ENCODE results near the gene MTHFD2. TPM values are rescaled to one million over a fixed set of nuclear protein-coding genes. Genes with fewer than 3 reads are reported as not detected.

Gene MTHFD2
- polyA plus RNA-seq, 3 donors: 24.1 to 39.4 (median 38.5) TPM

DNA sequence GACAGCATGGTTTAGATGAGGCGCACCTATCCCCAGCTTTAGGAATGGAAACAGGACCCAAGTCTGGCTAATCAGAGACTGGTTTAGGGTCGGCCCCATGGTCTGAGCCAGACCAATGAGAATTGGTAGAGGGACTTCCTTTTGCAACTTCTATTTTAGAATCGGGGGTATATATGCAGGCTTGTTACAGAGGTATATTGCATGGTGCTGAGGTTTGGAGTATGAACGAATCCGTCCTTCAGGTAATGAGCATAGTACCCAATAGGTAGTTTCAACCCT is 49.2 kb upstream of the MTHFD2 start:
- no peaks in the 10 kb centered on the region for H3K9me3 Mint-ChIP-seq
- H2AFZ ChIP-seq (ENCODE audit: insufficient read depth, low read depth, low read length, poor library complexity, severe bottlenecking): no peak overlapping the region
- H3K27ac ChIP-seq (ENCODE audit: low read depth in 1 of 2, low read length in 2 of 2): no peak overlapping the region
- no peak overlapping the region for H3K4me3 ChIP-seq (replicated peaks in 1 of 3; ENCODE audit: low read depth in 2 of 3, low read length in 3 of 3)
- H3K27ac Mint-ChIP-seq: no peak overlapping the region
- peaks cover 21 to 38% of the 10 kb centered on the region in 2 donors for H3K36me3 Mint-ChIP-seq
- no peak overlapping the region for H3K4me3 Mint-ChIP-seq
- no peak overlapping the region for H3K9ac ChIP-seq (ENCODE audit: insufficient read depth, low read length, poor library complexity, severe bottlenecking)
- H3K79me2 ChIP-seq (ENCODE audit: insufficient read depth, low read length): peaks cover 15% of the 10 kb centered on the region
- TF ChIP-seq, protein P1, sequence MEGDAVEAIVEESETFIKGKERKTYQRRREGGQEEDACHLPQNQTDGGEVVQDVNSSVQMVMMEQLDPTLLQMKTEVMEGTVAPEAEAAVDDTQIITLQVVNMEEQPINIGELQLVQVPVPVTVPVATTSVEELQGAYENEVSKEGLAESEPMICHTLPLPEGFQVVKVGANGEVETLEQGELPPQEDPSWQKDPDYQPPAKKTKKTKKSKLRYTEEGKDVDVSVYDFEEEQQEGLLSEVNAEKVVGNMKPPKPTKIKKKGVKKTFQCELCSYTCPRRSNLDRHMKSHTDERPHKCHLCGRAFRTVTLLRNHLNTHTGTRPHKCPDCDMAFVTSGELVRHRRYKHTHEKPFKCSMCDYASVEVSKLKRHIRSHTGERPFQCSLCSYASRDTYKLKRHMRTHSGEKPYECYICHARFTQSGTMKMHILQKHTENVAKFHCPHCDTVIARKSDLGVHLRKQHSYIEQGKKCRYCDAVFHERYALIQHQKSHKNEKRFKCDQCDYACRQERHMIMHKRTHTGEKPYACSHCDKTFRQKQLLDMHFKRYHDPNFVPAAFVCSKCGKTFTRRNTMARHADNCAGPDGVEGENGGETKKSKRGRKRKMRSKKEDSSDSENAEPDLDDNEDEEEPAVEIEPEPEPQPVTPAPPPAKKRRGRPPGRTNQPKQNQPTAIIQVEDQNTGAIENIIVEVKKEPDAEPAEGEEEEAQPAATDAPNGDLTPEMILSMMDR (IDR thresholded peaks at IDR 0.05): no peak
- no peaks in the 10 kb centered on the region for H3K9me3 ChIP-seq (replicated peaks in 1 of 2; ENCODE audit: control insufficient read depth in 1 of 2, insufficient read depth in 1 of 2, low read length in 2 of 2)
- H3K27me3 Mint-ChIP-seq (ENCODE audit: low read depth in 3 of 3): peaks cover 0 to 2% (median 0%) of the 10 kb centered on the region in 3 donors
- no peaks in the 10 kb centered on the region for H3K4me1 Mint-ChIP-seq
- H3K4me2 ChIP-seq (replicated peaks; ENCODE audit: extremely low read depth, low read length, poor library complexity, severe bottlenecking): no peak overlapping the region
- H3K4me1 ChIP-seq (ENCODE audit: control insufficient read depth in 1 of 2, insufficient read depth in 2 of 2, low read length in 2 of 2): peaks cover 17 to 21% of the 10 kb centered on the region in 2 donors
- 100% methylated on average over 1 of the region's 5 CpGs for WGBS (ENCODE audit: insufficient coverage)
- H3K36me3 ChIP-seq (replicated peaks in 1 of 2; ENCODE audit: control insufficient read depth in 1 of 2, insufficient read depth in 2 of 2, low read length in 2 of 2): peaks cover 28 to 38% of the 10 kb centered on the region in 2 donors
- intact Hi-C loops (cut with micrococcal nuclease): loop anchor here in 1 of 2 donors (10.0 kb wide), 2 partner anchors 66 to 324 kb away; partner anchors contain the start of gene STAMBP
- DNase-seq: no peak
- peaks cover 45% of the 10 kb centered on the region for H4K20me1 ChIP-seq (ENCODE audit: insufficient read depth, low read length)
- H3K27me3 ChIP-seq (ENCODE audit: control insufficient read depth in 2 of 2, insufficient read depth in 2 of 2, low read length in 2 of 2): no peaks in the 10 kb centered on the region

DNA sequence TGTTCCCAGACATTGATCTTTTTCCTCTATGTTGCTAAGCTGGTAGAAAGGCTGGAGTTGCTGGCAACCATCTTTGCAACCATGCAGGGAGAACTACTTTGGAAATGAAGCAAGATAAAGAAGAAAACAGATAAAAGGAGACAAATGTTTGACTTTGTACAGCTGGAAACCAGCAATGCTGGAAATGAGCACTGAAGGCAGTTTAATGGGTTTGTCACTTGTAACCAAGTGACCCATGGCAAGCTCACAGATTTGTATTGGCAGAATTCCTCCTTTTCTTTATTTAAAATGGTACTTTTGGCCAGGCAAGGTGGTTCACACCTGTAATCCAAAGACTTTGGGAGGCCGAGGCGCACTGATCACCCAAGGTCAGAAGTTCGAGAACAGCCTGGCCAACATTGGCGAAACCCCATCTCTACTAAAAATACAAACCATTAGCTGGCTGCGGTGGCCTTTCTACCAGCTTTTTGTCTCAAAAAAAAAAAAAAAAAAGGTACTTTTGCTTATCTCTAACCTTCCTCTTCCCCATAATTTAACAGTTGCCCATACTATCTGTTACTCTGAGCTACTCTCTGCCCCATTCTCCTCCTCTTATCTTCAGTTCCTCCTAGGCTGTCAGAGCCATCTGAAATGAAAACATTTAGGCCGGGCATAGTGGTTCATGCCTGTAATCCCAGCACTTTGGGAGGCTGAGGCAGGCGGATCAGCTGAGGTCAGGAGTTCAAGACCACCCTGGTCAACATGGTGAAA is 48.7 kb upstream of the MTHFD2 start:
- Histone ChIP-seq H3K27ac (ENCODE audit: low read depth in 1 of 2, low read length in 2 of 2) (no peak overlapping the region), H3K79me2 (ENCODE audit: insufficient read depth, low read length) (peaks cover 15% of the 10 kb centered on the region), H3K36me3 (replicated peaks in 1 of 2; ENCODE audit: control insufficient read depth in 1 of 2, insufficient read depth in 2 of 2, low read length in 2 of 2) (peaks cover 31 to 44% of the 10 kb centered on the region in 2 donors), H3K9me3 (replicated peaks in 1 of 2; ENCODE audit: control insufficient read depth in 1 of 2, insufficient read depth in 1 of 2, low read length in 2 of 2) (no peaks in the 10 kb centered on the region), H3K4me2 (replicated peaks; ENCODE audit: extremely low read depth, low read length, poor library complexity, severe bottlenecking) (no peak overlapping the region), H4K20me1 (ENCODE audit: insufficient read depth, low read length) (peaks cover 51% of the 10 kb centered on the region), H3K9ac (ENCODE audit: insufficient read depth, low read length, poor library complexity, severe bottlenecking) (no peak overlapping the region), H3K4me3 (replicated peaks in 1 of 3; ENCODE audit: low read depth in 2 of 3, low read length in 3 of 3) (no peak overlapping the region), H3K27me3 (ENCODE audit: control insufficient read depth in 2 of 2, insufficient read depth in 2 of 2, low read length in 2 of 2) (no peaks in the 10 kb centered on the region), H2AFZ (ENCODE audit: insufficient read depth, low read depth, low read length, poor library complexity, severe bottlenecking) (no peak overlapping the region), H3K4me1 (ENCODE audit: control insufficient read depth in 1 of 2, insufficient read depth in 2 of 2, low read length in 2 of 2) (peaks cover 17 to 21% of the 10 kb centered on the region in 2 donors)
- intact Hi-C loops (cut with micrococcal nuclease): loop anchor here in 1 of 2 donors (10.0 kb wide), 2 partner anchors 65 to 325 kb away; partner anchors contain the start of gene STAMBP
- TF ChIP-seq, protein P1 (IDR thresholded peaks at IDR 0.05): no peak
- no peak for DNase-seq
- Mint-ChIP-seq H3K9me3 (no peaks in the 10 kb centered on the region), H3K36me3 (peaks cover 24 to 42% of the 10 kb centered on the region in 2 donors), H3K4me3 (no peak overlapping the region), H3K27ac (peak overlapping the region in 1 of 7 donors; percentile 58), H3K27me3 (ENCODE audit: low read depth in 3 of 3) (peaks cover 0 to 2% (median 0%) of the 10 kb centered on the region in 3 donors), H3K4me1 (no peaks in the 10 kb centered on the region)
- WGBS (ENCODE audit: insufficient coverage): 98% methylated on average over 7 of the region's 7 CpGs
